Mesenteric fat pad (tissue), 1 donor: ENCODE measurements around the gene BIVM. TPM values are rescaled to one million over a fixed set of nuclear protein-coding genes. Genes with fewer than 3 reads are reported as not detected.
A peak's percentile ranks its signal among the peaks of the same experiment; 100 is the strongest.

Source experiments
- DNase-seq: peaks from one replicate; pipeline ENCODE4 v3.0.0-alpha.2; 2020; ENCODE audit warnings: low spot score
- total RNA-seq: library from RNA; stranded (reverse); fragmentation: NEBNext Ultra II Directional; extraction: Animal tissue kit (Norgen Biotek cat#: 25700); gene quantifications from one replicate; pipeline ENCODE4 v1.2.1, GENCODE V29; 2021
- donor health status: DM: yes; HTN: yes; CAD: no.

Gene BIVM
- total RNA-seq, 1 donor from 2014 or later, result 11.9 TPM

DNA sequence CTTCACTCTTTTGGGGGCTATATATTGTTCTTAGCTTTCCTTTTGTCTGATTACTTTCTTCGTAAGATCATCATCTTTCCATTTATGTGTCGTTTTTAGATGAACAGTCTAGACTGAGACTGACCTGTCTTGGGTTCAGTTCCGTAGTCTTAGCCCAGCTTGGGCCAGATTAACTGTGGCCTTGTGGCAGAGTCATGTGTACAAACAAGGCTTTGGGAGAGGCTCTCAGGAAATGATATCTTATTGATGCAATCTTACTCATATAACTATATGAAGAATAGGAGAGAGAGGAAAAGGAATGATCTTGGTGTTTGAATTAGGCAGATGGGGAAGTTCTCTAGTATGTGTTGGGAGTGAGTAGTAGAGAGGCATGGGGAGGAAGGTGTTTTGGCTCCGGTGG lies 40.1 kb downstream of the BIVM start:
- no peak for DNase-seq

DNA sequence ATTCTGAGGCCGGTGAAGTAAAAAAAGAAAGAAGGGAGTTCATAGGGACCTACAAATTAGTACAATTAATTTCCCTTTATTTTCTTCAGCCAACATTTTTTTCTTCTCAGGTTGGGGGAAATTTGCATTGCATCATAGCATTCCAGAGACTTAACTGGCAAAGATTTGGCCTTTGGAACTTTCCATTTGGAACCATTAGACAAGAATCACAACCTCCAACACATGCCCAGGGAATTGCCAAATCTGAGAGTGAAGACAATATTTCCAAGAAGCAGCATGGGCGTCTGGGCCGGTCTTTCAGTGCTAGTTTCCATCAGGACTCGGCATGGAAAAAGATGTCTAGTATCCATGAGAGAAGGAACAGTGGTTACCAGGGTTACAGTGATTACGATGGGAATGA lies 40.5 kb downstream of the BIVM start:
- no peak for DNase-seq

DNA sequence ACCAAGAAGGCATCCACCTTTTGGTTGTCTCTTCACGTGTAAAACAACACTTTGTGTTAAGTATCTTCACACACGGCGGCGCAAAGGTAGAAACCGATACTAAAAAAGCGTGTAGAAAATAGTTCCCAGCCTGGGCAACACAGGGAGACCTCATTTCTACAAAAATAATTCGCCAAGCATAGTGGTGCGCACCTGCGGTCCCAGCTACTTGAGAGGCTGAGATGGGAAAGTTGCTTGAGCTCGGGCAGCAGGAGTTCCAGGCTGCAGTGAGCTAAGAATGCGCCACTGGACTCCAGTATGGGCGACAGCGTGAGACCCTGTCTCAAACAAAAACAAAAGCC lies 46.3 kb downstream of the BIVM start:
- DNase-seq, result no peak

DNA sequence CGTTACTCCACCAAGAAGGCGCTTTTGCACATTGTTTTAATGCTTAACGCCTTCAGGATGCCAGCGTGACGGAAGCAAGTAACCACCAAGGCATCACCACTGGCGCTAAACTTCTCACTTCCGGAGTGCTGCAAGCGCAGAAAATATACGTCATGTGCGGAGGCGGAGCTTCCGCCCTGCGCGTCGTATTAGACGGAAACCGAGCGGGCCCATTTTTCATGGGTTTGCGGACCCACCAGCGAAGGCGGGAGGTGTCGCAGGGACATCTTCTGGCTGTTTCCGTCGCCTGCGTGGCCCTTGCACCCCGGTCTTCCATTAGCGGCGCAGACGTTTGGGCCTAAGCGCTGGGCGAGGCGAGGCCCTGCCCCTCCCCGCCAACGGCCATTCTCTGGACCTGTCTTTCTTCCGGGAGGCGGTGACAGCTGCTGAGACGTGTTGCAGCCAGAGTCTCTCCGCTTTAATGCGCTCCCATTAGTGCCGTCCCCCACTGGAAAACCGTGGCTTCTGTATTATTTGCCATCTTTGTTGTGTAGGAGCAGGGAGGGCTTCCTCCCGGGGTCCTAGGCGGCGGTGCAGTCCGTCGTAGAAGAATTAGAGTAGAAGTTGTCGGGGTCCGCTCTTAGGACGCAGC lies 46.8 kb downstream of the BIVM start, which contains the start of gene ERCC5:
Gene ERCC5, plus strand, starts transcription at position 403 of the 631 bp plus-strand sequence. CDS start 235 bp downstream, outside the sequence.
- DNase-seq, result peak; percentile 97

DNA sequence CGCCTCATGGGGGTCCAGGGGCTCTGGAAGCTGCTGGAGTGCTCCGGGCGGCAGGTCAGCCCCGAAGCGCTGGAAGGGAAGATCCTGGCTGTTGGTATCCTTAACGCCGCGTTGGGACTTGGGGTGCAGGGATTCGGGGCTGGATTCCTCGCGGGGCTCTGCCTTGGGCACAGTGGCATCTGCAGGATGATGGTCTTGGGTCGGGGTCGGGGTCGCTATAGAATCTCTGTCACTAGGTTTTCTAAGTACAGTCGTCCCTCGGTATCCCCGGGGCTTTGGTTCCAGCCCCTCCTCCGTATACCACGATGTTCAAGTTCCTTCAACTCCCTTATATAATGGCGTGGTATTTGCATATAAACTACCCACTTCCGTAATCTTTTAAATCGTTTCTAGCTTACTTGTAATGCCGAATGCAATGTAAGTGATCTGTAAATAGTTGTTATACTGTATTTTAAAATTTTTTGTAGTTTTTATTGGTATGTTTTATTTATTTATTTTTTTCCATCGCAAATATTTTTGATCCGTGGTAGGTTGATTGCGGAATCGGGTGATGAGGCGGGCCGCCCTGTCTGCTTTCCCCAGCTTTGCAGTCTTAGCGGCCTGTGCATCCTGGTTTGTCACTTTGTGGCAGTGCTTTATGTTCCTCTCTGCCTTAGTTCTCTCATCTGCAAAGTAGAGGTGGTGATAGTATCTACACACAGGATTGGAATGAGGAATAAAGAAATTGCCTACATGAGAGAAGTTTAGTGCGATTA lies 47.5 kb downstream of the BIVM start:
- DNase-seq, result no peak

DNA sequence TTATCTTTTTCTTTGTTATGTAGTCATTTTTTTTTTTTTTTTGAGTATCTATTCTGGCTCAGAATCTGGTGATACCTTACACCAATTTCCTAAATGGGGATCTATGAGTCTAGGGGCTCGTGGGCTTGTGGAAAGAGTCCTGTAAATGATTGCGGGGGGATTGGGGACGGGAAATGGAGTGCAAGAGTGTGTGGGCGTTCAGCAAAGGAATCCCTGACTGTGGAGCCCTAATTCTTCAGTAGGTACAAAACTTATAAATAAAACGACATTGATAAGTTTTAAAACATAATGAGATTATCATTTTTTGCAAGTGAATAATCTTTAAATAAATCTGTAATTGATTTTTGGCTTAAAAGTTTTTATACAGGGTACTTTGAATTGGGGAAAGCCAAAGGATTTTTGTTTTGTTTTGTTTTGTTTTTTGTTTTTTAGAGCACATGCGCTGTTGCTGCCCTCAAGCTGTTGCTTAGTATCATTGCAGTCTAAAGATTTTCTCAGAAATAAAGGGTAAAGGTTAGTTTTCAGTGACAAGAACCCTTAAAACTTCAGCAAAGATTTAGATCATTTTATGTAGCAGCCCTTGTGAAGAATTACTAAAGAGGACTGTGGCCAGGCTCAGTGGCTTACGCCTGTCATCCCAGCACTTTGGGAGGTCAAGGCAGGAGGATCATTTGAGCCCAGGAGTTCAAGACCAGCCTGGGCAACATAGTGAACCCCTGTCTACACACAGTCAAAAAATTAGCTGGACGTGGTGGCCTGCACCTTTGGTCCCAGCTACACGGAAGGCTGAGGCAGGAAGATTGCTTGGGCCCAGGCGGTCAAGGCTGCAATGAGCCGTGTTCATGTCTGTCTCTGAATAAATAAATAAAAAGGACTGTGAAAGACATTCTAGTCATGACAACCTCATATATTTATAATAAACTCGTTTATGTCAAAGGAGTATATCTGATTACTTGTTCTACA lies 48.6 kb downstream of the BIVM start:
- no peak for DNase-seq

DNA sequence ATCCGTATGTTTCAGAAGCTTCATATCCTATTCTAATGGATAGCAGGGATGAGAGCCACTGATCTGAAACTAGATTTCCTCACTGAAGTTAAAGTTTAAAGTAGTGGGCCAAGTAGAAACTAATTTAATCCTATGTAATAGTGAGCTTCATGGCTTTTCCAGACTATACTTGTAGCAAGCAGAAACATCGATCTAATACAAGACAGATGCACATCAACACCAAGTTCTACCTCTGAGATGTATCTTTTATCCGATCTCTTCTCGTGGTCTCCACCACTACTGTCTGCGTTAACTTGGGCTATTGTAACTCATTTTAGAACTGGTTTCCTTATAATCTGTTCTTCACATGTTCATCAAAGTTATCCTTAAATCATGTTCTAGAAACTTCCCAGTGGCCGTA lies 50.0 kb downstream of the BIVM start:
- no peak for DNase-seq

DNA sequence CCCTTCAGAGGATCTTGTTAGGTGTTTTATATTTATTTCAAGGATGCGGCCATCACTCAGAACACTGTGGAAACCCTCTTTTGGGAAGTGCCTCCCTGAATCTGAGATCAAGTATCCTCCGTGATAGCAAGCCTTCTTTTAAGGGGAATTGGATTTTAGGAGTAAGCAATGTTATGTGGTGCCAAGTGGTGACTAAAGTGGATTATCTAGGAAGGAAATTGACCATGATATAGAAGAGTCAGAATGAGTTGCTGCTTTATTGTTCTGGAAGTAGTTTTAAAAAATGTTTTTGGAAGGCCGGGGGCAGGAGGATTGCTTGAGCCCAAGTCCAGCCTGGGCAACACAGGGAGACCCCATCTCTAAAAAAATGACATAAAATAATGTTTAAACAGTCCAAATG lies 53.6 kb downstream of the BIVM start:
- no peak for DNase-seq

DNA sequence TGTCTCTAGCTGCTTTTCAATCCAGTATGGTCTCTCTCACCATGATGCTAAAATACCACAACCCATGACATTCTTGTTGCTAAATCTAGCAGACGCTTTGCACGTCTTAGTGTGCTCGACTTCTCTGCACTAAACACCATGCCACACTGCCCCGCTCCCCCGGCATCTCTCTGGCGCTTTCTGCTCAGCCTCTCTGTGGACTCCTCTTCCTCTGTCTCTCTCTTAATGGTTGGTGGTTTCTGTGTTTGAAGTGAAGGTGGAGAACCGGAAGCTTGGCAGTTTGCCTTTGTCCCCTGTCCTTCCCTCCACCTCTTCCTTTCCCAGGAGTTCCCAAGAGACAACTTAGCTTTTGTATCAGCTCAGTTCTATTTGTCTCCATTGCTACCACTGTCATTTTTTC lies 55.8 kb downstream of the BIVM start:
- DNase-seq, result no peak

DNA sequence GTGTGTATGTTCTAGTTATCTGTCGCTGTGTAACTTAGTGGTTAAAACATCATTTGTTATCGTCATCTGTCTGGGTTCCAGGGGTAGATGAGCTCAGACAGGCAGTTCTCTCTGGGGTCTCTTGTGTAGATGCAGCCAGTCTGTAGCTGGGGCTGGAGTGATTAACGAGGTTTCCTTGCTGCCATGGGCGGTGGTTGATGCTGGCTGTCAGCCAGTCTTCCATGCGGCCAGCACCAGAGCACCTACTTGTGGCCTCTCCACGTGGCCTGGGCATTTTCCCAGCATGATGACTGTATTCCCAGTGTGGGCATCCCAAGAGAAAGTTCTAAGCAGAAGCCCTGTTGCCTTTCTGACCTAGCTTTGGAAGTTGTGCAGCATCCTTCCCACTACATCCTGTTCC lies 57.6 kb downstream of the BIVM start:
- no peak for DNase-seq

DNA sequence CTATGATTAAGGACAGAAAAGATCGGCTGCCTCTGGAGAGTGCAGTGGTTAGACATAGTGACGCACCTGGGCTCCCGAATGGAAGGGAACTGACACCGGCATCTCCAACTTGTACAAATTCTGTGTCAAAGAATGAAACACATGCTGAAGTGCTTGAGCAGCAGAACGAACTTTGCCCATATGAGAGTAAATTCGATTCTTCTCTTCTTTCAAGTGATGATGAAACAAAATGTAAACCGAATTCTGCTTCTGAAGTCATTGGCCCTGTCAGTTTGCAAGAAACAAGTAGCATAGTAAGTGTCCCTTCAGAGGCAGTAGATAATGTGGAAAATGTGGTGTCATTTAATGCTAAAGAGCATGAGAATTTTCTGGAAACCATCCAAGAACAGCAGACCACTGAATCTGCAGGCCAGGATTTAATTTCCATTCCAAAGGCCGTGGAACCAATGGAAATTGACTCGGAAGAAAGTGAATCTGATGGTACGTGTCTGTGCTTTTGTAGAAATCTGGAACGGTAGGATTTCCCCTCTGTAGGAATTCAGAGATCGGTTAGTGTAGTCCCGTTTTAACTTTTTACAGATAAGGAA lies 63.8 kb downstream of the BIVM start:
- DNase-seq, result no peak

DNA sequence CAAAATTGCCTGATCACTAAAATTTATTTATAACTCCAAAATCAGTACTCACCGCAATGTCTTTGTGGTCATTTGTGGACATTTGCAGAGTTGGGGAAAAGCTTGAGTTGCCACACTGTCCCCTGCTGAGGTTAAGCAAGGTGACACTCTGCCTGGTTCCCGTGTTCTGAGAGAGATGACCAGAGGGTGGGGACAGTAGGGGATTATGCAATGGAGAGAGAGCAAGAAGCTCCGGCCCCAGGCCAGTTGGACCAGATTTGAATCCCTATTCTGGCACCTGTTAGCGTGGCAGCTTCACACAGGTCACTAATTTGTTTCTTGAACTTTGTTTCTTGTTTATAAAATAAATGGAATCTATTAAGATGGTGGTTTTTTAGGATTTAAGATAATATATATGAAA lies 64.7 kb downstream of the BIVM start:
- DNase-seq, result no peak

DNA sequence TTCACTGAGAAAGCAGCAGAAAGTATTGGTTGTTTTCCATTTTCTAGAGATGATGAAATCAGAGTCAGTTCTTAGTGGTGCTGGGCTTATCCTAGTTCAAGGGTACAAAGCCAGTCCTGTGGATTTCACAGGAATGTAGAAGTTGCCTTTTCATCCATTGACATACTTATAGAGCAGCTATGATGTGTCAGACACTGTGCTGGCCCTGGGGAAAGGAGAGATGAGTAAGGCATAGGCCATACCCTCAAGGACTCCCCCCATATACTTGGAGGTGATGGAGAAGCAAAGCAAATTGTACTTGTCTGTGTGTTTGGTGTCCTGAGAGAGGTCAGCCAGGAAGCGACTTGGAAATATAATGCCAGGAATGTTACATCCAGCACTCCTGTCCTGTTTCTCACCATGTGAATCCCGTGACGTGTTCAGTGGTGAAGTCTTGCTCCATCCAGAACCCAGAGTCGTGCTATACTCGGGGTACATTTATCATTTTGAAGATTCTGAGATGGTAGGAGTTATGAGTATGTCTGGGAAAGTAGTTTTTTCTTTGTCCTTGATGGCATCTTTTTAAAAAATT lies 69.5 kb downstream of the BIVM start:
- no peak for DNase-seq

DNA sequence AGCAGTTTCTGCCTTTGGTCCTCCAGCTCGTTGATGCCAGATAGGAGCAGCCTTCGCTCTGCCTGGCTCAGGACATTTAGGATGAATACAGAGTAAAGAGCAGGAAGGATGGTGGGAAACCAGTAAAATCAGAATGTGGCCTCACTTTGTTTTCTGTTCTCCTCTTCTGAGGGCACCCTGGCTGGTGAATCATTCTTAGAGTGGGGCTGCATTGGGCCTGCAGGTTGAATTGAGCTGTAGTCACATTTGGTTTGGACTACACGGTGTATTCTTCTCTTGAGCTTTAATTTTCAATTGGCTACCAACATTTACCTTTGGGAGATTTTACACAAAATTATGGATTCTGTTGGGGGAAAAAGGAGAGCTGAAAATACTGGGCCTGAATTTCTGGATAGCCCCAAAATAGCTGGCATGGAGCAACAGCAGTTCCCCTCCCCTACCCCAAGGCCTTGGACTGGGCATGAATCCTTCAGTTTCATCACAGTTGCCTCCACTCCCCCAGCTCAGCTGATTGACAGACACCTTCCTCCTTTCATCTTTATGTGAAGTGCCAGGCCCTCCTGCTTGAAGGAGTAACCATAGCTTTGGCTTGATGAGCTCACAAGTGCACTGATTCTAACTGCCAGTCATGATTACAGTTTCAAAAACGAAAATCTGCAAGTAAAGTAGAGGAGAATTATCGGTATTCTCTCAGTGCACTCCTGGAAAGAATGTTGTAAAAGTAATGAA lies 71.2 kb downstream of the BIVM start:
- DNase-seq, result no peak

DNA sequence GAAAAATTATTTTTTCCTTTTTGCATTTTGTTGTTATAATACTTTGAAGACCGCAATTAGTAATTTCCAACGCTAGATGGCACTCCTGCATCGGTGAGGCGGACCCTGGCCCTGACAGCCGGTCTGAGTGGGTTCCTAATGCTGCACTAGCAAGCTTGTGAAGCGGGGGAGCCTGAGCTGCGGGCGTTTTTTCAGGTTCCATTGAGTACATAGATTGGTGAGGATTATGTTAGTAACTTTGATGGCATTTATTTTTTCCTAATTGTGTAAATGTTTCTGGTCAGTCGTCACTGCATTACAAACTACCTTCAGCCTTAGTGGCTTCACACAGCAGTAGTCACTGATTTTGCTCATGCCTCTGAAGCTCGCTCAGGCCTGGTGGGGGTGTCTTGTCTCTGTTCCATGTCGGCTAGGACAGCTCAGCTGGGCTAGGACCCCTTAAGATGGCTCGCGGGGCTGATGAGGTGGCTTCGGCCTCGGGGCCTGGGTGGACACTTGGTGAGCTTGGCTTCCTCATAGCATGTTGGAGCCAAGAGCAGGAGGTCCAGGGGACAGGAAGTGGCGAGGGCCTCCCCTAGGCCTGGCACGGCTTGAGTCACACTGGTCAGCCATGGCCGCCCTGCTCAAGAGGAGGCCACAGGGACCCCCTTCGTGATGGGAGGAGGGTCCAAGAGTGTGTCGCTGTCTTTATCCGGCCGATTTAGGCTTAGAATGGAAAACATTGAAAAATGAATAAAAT lies 71.9 kb downstream of the BIVM start:
- no peak for DNase-seq

DNA sequence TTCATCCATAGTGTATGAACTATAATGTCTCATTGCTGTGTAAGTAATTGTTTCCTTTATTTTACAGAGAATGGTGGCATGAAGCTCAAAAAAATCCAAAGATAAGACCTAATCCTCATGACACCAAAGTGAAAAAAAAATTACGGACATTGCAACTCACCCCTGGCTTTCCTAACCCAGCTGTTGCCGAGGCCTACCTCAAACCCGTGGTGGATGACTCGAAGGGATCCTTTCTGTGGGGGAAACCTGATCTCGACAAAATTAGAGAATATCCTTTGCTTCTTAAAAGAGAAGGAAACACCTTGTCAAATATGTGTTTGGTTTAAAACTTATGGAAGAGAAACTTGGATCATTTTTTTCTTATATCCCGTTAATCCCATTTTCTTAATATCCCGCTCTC lies 73.2 kb downstream of the BIVM start:
- DNase-seq, result no peak

DNA sequence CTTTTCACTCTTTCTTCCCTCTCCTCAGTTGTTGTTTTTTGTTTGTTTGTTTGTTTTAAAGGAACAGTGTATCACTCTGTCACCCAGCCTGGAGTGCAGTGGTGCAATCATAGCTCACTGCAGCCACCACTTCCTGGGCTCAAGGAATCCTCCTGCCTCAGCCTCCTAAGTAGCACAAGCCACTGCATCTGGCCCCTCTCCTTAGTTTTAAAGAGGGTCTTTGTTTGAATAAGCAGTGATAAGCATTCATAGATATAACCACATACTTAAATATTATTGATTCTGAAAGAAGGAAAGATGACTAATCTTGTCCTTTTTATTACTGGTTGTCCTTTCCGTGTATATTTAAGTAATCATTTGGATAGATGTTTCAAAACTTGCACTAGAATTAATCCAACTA lies 73.6 kb downstream of the BIVM start:
- DNase-seq, result no peak

DNA sequence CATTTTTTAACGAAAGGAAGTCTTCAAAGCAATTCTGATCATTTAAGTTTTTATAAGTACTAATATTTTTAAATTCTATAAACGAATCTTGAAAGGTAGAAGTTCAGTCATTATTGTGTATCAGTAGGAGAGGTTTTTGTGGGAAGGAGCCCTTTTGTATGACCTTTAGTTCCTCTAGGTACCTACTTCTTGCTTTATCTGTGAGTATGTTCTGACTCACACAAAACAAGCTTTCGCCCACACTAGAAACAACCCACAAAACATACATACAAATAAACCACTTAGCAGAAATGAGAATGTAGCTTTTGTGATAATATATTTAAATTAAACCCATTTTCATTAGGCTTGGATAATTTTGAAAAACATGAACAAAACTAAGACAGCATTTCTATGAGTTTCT lies 74.7 kb downstream of the BIVM start:
- no peak for DNase-seq

DNA sequence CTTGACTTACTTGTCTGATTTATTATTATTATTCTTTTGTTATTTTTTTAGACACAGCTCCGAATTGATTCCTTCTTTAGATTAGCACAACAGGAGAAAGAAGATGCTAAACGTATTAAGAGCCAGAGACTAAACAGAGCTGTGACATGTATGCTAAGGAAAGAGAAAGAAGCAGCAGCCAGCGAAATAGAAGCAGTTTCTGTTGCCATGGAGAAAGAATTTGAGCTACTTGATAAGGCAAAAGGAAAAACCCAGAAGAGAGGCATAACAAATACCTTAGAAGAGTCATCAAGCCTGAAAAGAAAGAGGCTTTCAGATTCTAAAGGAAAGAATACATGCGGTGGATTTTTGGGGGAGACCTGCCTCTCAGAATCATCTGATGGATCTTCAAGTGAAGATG lies 76.3 kb downstream of the BIVM start:
- DNase-seq, result no peak

DNA sequence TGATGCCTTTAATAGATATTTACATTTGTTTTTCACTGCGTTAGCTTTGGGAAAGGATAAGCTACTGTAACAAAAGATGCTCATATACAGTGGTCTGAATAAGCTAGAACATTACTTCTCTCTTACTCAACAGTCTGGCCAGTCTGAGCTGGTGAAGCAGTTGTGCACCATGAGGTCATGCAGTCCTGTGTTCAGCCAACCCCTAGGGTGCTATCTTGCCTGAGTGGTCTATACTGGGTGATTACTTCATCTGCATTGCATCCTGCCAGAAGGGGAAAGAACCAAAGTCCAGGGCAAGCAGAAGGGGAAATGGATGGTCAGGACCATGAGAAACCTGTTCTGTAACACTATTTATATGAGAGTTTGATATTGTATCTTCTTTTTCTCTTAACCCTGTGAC lies 78.4 kb downstream of the BIVM start:
- no peak for DNase-seq
